B cell (primary cell): ENCODE data around the gene TLE2. TPM values are rescaled to one million over a fixed set of nuclear protein-coding genes. Genes with fewer than 3 reads are reported as not detected.

Experiments used
- ATAC-seq: fragments of 200-7000 bp; cut with Tn5 transposase; one replicate; pipeline ENCODE4 v1.10.0; 2021; ENCODE audit warnings: low read depth, mild to moderate bottlenecking, moderate number of reproducible peaks, moderate library complexity
- CTCF ChIA-PET: fragments of 350-600 bp; sonication (Branson Sonifier 250); formaldehyde crosslinking; loops from one replicate; lab custom pipeline; 2021; ENCODE audit warnings: antibody characterized with exemption, inconsistent platforms; lab: Charles Lee
- POLR2A ChIA-PET: fragments of 350-600 bp; sonication (Branson Sonifier 250); formaldehyde crosslinking; loops from one replicate; lab custom pipeline; 2021; ENCODE audit warnings: antibody characterized with exemption; lab: Charles Lee
- DNase-seq: peaks from one replicate; pipeline ENCODE4 v3.0.0; 2013
- H2AFZ ChIP-seq: 2 replicates; pipeline ENCODE4 v1.6.1; 2012; ENCODE audit warnings: mild to moderate bottlenecking, low read depth, low read length; ENCODE audit not compliant: insufficient read depth, poor library complexity, severe bottlenecking
- H3K27ac ChIP-seq, 2 donors: 1 replicate in 1 of 2; 2 replicates in 1 of 2; pipeline ENCODE4 v1.5.1; 2012 to 2013; ENCODE audit warnings: low read length in 2 of 2, mild to moderate bottlenecking in 2 of 2, moderate library complexity in 1 of 2
- H3K27me3 ChIP-seq, 4 experiments: fragments of 200-600 bp in 1 of 4; sonication (generic) in 1 of 4; replicated peaks in 1 of 4; 1 replicate in 2 of 4; 2 replicates in 2 of 4; pipeline versions ENCODE4 v1.6.1 to v1.7.0; 2013 to 2016; ENCODE audit warnings: low read length in 3 of 4, mild to moderate bottlenecking in 2 of 4, mixed read lengths in 1 of 4, moderate library complexity in 1 of 4; ENCODE audit not compliant: insufficient read depth in 4 of 4, control insufficient read depth in 3 of 4; ENCODE audit errors: control extremely low read depth in 1 of 4
- H3K36me3 ChIP-seq, 2 experiments: replicated peaks in 1 of 2; 1 replicate in 1 of 2; 2 replicates in 1 of 2; pipeline versions ENCODE4 v1.6.1 to v1.7.1; 2013; ENCODE audit warnings: low read length in 1 of 2; ENCODE audit not compliant: insufficient read depth in 2 of 2, control insufficient read depth in 1 of 2; ENCODE audit errors: control extremely low read depth in 1 of 2, extremely low read depth in 1 of 2
- H3K4me1 ChIP-seq, 2 donors: fragments of 200-600 bp in 1 of 2; sonication (generic) in 1 of 2; 1 replicate in 1 of 2; 2 replicates in 1 of 2; pipeline versions ENCODE4 v1.5.1 to v1.6.1; 2013 to 2017; ENCODE audit warnings: low read length in 2 of 2; ENCODE audit not compliant: control insufficient read depth in 2 of 2, insufficient read depth in 2 of 2
- H3K4me2 ChIP-seq: replicated peaks from 2 replicates; pipeline ENCODE3; 2012; ENCODE audit warnings: mild to moderate bottlenecking, low read depth, low read length; ENCODE audit not compliant: poor library complexity, severe bottlenecking
- H3K4me3 ChIP-seq, 5 experiments: fragments of 200-600 bp in 1 of 5; sonication (generic) in 1 of 5; 1 replicate in 3 of 5; 2 replicates in 2 of 5; pipeline versions ENCODE4 v1.5.1 to v1.7.0; 2011 to 2016; ENCODE audit warnings: low read length in 4 of 5, mild to moderate bottlenecking in 4 of 5, low read depth in 2 of 5, control low read depth in 1 of 5, moderate library complexity in 1 of 5; ENCODE audit not compliant: insufficient read depth in 1 of 5; ENCODE audit errors: control extremely low read depth in 1 of 5, extremely low read depth in 1 of 5
- H3K79me2 ChIP-seq: fragments of 200-600 bp; sonication (generic); one replicate; pipeline ENCODE4 v1.6.0; 2016; ENCODE audit warnings: low read length; ENCODE audit not compliant: control insufficient read depth, insufficient read depth
- H3K9ac ChIP-seq: fragments of 200-600 bp; sonication (generic); 2 replicates; pipeline ENCODE4 v1.6.1; 2017; ENCODE audit warnings: mild to moderate bottlenecking, low read length, moderate library complexity
- H3K9me3 ChIP-seq, 3 donors: one replicate each; pipeline versions ENCODE4 v1.6.1 to v1.7.1; 2013; ENCODE audit warnings: low read length in 2 of 3; ENCODE audit not compliant: control insufficient read depth in 2 of 3, insufficient read depth in 1 of 3; ENCODE audit errors: control extremely low read depth in 1 of 3
- H4K20me1 ChIP-seq: 2 replicates; pipeline ENCODE4 v1.6.0; 2012; ENCODE audit warnings: mild to moderate bottlenecking, low read length; ENCODE audit not compliant: insufficient read depth, control insufficient read depth, poor library complexity, severe bottlenecking
- H3K27ac Mint-ChIP-seq: one replicate; pipeline ENCODE4 v1.8.0; 2021; ENCODE audit warnings: mixed read lengths
- H3K27me3 Mint-ChIP-seq: one replicate; pipeline ENCODE4 v1.8.0; 2021; ENCODE audit warnings: mixed read lengths
- H3K4me1 Mint-ChIP-seq: one replicate; pipeline ENCODE4 v1.8.0; 2021; ENCODE audit warnings: mixed read lengths
- H3K4me3 Mint-ChIP-seq: one replicate; pipeline ENCODE4 v1.8.0; 2021; ENCODE audit warnings: mixed read lengths
- H3K9me3 Mint-ChIP-seq: one replicate; pipeline ENCODE4 v1.8.0; 2022; ENCODE audit warnings: mixed read lengths; ENCODE audit not compliant: insufficient read depth
- CTCF ChIP-seq: fragments of 200-600 bp; IDR thresholded peaks from one replicate; pipeline ENCODE4 v1.8.0; 2022; ENCODE audit warnings: antibody characterized with exemption, mild to moderate bottlenecking
- EZH2 ChIP-seq: IDR thresholded peaks from 2 replicates; pipeline ENCODE4 v1.6.1; 2012; ENCODE audit warnings: borderline replicate concordance, low read depth, mild to moderate bottlenecking, moderate library complexity, low read length; ENCODE audit not compliant: insufficient read depth, poor library complexity, severe bottlenecking
- WGBS: methylation state at CpG from one replicate; pipeline ENCODE4 v1.1.5; 2013; ENCODE audit warnings: missing lambda C conversion rate; ENCODE audit not compliant: insufficient coverage; 5-methylcytosine and 5-hydroxymethylcytosine counted together
- intact Hi-C: fragments of 100-400 bp; cut with micrococcal nuclease; formaldehyde crosslinking; loops from one replicate; pipeline ENCODE4 v1.10.0; 2022
- polyA plus RNA-seq: library from polyadenylated mRNA; depleted of rRNA; stranded (reverse); fragments of >200 nt; gene quantifications from 2 replicates; pipeline ENCODE4 v1.2.3, GENCODE V29; 2012
- total RNA-seq, 2 donors: library from RNA; stranded (reverse); fragments of 120-200 nt in 1 of 2; gene quantifications; 1 replicate in 1 of 2; 2 replicates in 1 of 2; pipeline versions ENCODE4 v1.2.3 to v1.2.4, GENCODE V29; 2013 to 2022

The TLE2 gene
- total and polyA plus RNA-seq, 2 donors (not counting 1 experiment from before 2014, with no cell fraction given): 3.0 to 5.3 TPM

GRCh38 chr19:3061182-3062161 lies 32.4 kb upstream of the TLE2 start:
- H3K9me3 Mint-ChIP-seq: no peaks in the 10 kb centered on the region
- Histone ChIP-seq H3K4me1 (peaks cover 43 to 74% of the 10 kb centered on the region in 2 donors), H2AFZ (peak overlapping the region; percentile 54), H3K27me3 (no peaks in the 10 kb centered on the region), H3K9ac (peak overlapping the region; percentile 77), H4K20me1 (peaks cover 43% of the 10 kb centered on the region), H3K27ac (peak overlapping the region; percentile 76 to 79), H3K4me3 (peak overlapping the region; percentile 55 to 85 (median 80)), H3K79me2 (peaks cover 39% of the 10 kb centered on the region), H3K4me2 (peak overlapping the region; percentile 83), H3K9me3 (no peaks in the 10 kb centered on the region), H3K36me3 (peaks cover 6 to 40% of the 10 kb centered on the region in 2 experiments)
- ATAC-seq: peak; percentile 63
- DNase-seq: peak; percentile 87
- CTCF ChIA-PET: interaction anchor here (0.5 to 4.6 kb wide), 11 partner anchors 14 to 106 kb away, joined by 3 to 32 read pairs (median 4); partner anchors contain the start of gene GNA11
- intact Hi-C loops: loop anchor here (1.0 to 10.0 kb wide), 3 partner anchors 26 to 123 kb away; partner anchors contain the start of genes GNA11 and NCLN
- WGBS: under 1% methylated on average over 60 of the region's 88 CpGs
- peak overlapping the region; percentile 92 for H3K4me3 Mint-ChIP-seq
- H3K27me3 Mint-ChIP-seq: no peaks in the 10 kb centered on the region
- peak overlapping the region; percentile 96 for H3K27ac Mint-ChIP-seq
- POLR2A ChIA-PET: interaction anchor here (0.6 to 4.0 kb wide), 12 partner anchors 9 to 1415 kb away, joined by 3 to 35 read pairs (median 4); no protein-coding TSS in a partner anchor
- TF ChIP-seq CTCF (peak; percentile 30), EZH2 (no peak)
- peaks cover 57% of the 10 kb centered on the region for H3K4me1 Mint-ChIP-seq
